ENCODE data around the gene PTS.
"Not testable (repeated sequence)": the region's sequence is repeated elsewhere in the genome, so short reads cannot be mapped to it uniquely, and the experiment has no call there.

PTS gene

DNA sequence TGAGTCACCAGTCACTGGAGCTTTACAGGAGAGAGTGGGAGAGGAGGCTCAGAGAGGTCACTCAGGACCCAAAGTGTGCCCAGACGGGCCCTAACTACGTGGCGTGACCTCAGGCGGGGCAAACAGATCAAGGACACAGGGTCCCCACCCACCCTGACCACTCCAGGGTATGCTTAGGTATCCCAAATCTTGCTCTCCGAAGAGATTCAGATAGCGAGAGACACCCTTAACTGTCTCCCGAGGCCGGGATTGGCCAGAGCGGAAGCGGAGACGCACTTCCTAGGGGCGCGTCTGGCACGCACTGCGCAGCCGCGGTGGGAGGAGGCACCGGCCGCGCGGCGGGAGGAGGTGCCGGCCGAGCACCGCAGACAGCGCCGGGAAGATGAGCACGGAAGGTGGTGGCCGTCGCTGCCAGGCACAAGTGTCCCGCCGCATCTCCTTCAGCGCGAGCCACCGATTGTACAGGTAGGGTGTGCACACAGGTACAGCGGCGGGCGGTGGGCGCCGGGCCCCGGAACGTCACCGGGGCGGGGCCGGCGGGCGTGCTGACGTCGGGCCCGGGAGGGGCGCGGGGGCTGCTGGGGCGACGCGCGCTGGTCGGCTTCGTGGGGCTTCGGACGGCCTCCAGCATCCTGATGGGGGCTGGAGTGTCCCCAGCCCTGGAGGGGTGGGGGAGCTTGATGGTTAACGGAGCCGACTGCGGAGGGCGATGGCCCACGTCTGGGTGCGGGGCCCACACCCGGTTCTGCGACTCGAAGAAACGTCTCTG, at the start of gene PTS:
Gene PTS (plus strand): TSS at position 367 of the 769 bp plus-strand sequence. CDS start 16 bp downstream, at position 383.
- DNase-seq, result peak; percentile 15

DNA sequence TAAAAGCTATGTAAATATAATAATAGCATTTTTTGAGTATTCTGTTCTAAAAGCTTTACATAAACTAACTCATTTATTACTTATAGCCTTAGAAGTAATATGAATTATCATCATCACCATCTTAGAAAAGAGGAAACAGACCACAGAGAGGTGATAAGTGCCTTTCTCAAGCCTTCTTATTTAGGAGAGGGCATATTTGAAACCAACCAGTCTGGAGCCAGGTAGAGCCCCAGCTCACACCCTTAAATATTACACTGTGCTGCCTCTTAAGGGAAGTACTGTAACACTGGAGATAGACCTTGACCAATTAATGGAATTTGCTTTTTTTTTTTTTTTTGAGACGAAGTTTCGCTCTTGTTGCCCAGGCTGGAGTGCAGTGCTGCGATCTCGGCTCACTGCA, 48.6 kb upstream of the PTS start:
- DNase-seq, result no peak

DNA sequence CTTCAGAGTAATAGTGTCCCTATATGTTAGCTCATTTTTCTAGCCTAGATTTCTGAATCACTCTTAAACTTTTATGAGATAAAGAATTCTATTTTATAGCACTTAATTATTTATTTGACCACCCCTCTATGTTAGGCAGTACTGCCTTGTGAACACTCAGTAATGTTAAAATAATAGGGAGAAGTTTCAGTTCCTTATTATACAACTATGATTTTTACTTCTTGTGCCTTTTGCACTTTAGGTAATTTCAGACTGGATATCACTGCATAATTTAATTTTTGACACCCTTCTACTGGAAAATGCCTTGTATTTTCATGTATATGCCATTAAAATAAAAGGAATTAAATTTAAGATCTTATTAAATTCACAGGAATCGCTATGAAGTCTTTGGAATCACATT, 47.8 kb upstream of the PTS start:
- no peak for DNase-seq

DNA sequence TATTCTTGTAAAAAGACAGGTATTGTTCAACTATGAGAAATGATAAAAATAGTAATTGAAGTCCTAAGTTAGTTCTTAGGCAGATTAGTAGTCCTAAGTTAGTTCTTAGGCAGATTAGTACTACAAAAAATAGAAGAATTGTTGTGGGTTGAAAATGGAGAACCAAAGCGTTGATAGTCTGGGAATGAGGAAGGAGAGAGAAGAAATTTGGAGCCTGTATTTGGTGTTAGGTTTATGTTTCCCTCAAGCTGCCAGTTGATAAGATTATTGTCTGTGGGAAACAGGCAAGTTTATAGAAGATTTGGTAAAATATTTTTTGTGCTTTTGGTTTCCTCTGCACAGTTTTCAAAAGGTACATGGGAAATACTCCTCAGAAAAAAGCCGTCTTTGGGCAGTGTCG, 47.3 kb upstream of the PTS start:
- no peak for DNase-seq

DNA sequence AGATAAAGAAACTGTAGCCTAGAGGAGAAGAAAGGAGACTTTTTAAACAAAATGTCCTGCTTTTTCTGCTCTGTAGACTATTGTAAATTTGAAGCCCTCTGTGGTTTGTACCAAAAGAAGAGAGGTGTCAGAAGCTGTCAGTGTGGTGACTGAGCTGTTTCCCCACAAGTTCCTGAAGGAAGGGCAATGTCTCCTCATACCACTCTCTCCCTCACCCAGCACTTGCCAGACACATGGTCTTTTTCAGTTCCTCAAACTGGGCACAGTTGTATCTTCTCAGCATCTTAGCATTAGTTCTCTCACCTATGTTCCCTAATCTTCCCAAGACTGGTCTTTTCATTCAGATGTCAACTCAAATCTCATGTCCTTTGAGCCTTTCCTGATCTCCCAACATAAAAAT, 46.6 kb upstream of the PTS start:
- DNase-seq, result no peak

DNA sequence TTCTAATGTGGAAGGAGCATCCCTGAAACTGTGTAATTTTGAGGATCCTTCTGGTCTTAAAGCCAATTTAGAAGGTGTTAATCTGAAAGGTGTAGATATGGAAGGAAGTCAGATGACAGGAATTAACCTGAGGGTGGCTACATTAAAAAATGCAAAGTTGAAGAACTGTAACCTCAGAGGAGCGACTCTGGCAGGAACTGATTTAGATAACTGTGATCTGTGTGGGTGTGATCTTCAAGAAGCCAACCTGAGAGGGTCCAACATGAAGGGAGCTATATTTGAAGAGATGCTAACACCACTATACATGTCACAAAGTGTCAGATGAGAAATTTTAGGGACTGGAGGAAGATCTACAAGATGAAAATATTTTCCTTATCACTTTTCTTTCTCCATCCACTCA, 43.4 kb upstream of the PTS start:
- no peak for DNase-seq

DNA sequence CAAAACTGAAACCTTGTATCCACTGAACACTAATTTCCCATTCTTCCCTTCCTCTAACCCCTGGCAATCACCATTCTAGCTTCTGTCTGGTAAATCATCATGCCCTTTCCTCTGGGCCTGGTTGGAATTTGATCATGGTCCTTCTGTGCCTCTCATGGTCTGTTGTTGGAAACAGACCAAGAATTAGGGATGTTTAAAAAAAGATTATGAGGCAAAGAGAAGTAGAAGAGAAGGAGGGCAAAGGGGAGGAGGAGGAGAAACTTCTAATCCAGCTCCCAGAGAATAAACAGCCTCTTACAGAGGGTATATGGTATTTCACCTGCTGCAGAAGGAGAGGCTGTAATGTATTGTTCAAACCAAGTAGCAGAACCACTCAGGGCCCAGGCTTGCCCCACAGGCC, 40.3 kb upstream of the PTS start:
- DNase-seq, result no peak

DNA sequence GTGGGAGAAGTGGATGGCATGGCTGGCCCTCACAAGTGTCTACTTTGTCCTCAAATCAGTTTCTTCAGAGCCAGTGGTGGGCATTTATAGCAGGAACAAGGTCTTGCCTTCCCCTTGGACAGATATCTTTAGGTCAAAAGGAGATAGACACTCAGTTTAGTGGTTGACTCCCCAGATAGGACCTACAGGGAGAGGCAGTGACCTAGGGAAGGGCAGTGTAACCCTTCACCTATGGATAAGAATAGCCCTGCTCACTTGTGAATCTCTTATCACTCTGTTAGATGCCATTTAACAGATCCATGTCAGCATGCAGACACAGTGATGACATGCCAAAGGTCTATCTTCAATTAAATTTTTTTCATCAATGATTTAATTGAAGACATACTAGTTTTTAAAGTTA, 39.9 kb upstream of the PTS start:
- DNase-seq, result no peak

DNA sequence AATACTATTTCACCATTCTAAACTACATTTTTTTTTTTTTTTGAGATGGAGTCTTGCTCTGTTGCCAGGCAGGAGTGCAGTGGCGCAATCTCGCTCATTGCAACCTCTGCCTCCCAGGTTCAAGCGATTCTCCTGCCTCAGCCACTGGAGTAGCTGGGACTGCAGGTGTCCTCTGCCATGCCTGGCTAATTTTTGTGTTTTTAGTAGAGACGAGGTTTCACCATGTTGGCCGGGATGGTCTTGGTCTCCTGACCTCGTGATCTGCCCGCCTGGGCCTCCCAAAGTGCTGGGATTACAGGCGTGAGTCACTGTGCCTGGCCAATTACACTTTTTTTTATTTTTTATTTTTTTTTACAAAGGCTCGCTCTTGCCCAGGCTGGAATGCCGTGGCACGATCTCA, 31.1 kb upstream of the PTS start:
- DNase-seq, result not testable (repeated sequence)

DNA sequence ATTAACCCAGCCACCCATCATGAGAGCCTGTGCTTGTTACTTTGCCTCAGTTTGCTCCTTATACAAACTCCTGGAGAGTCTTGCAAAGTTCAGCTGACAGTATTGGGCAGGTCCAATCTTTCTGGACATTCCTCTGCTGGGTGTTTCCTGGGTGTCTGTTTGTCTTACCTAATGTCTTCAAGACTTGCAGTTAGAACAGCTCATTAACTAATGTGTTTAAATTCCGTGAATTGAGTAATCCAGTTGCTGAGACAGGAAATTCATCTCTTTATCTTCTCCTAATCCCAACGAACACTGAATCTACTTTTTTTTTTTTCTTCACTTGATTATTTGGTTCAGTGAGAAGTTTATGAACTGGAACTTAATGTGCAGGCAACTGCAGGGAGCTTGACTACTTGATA, 30.3 kb upstream of the PTS start:
- no peak for DNase-seq

DNA sequence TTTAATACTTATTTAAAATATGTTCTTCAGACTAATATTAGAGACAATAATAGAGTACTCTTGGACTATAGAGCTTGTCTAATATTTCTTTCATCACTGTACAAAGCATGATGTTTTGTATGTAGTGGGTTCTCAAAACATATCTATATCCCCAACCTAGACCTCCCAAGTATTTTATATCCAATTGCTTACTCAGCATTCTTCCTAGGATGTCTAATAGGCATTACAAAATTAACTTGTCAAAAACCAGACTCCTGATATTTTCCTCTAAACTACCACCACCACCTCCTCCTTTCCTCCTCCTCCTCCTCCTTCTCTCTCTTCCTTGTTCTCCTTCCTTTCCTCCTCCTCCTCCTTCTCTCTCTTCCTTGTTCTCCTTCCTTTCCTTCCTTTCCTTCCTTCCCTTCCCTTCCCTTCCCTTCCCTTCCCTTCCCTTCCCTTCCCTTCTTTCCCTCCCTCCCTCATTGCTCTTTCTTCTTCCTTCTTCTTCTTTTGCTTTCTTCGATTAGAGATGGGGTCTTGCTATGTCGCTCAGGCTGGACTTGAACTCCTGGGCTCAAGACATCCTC, 29.6 kb upstream of the PTS start:
- DNase-seq, result no peak

DNA sequence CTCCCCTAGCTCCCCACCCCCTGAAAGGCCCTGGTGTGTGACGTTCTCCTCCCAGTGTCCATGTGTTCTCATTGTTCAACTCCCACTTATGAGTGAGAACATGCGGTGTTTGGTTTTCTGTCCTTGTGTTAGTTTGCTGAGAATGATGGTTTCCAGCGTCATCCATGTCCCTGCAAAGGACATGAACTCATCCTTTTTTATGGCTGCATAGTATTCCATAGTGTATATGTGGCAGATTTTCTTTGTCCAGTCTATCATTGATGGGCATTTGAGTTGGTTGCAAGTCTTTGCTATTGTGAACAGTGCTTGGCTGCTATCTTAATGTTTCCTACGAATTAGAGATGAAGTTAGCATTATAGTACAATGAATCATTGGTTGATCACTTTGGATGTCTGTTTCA, 27.1 kb upstream of the PTS start:
- DNase-seq, result not testable (repeated sequence)

DNA sequence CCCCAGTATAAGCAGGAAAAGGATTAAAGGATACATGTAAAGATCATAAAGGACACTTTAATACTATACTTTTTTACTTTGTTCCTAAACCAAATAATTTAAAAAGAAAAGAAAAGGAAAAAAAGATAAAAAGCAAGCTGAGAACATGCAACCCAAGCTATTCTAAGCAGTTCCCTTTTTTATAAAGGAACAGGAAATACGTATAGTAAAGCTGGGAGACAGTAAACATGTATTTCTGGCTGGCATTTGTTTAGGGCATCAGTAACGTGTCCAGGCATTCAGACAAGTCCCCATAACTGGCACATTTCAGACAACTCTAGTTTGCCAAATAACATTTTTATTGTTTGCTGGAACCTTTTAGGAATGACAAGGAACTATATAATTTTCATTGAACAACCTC, 26.0 kb upstream of the PTS start:
- DNase-seq, result no peak

DNA sequence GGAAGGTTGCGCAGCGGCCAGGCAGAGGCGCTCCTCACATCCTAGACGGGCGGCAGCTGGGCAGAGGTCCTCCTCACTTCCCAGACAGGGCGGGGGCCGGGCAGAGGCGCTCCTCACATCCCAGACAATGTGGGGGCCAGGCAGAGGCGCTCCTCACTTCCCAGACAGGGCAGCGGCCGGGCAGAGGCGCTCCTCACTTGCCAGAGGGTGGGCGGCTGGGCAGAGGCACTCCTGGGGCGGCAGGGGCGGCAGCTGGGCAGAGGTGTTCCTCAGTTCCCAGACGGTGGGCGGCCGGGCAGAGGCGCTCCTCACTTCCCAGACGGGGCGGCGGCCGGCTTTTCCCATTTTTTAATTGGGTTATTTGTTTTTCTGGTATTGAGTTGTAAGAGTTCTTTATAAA, 20.2 kb upstream of the PTS start:
- no peak for DNase-seq

DNA sequence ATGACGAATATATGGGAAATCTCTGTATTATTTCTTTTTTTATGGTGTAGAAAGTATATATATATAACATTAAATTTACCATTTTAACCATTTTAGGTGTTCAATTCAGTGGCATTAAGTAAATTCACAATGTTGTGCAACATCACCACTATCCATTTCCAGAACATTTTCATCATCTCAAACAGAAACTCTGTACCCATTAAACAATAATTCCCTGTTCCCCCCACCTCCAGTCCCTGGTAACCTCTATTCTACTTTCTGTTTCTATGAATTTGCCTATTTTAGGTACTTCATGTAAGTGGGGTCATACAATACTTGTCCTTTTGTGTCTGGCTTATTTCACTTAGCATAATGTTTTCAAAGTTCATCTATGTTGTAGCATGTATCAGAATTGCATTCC, 15.3 kb upstream of the PTS start:
- no peak for DNase-seq

DNA sequence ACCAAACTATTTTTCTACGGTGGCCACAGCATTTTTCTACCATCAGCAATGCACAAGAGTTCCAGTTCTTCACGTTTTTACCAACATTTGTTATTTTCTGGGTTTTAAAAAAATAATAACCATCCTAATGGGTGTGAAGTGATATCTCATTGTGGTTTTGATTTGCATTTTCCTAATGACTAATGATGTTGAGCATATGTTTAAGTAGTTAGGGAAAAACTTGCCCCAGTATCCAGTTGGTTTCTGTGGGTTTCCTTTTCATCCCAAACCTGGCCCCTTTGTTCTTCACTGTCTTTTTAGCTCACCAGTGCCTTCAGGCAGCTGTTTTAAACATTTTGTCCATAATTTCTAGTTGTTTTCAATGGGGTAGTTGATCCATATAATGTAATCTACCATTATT, 14.7 kb upstream of the PTS start:
- DNase-seq, result no peak

DNA sequence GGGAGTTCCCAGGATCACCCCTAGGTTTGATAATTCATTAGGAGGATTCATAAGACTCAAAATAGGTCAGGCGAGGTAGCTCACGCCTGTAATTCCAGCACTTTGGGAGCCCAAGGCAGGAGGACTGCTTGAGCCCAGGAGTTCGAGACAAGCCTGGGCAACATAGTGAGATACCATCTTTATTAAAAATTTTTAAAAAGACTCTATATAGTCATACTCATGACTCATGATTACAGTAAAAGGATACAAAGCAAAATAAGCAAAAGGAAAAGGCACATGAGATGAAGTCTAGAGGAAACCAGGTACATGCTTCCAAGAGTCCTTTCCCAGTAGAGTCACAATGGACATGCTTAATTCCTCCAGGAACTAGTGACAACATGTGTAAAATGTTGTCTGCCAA, 13.9 kb upstream of the PTS start:
- no peak for DNase-seq

DNA sequence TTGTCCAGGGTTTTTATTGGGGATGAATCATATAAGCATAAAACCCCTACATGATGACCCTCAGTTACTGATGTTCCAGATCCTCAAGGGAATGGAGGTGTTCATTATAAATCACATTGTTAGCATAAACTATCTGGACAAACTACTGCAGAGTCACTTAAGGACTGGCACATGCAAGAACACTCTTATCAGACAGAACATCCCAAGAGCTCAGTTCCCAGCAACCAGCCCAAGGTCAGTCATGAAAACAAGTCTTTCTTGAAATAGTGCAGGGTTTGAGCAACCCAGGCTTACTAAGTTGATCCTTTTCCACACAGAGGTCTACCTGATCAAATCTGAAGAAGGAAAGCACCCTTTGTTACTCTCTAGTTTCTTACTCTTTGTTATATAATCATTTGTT, 13.5 kb upstream of the PTS start:
- no peak for DNase-seq

DNA sequence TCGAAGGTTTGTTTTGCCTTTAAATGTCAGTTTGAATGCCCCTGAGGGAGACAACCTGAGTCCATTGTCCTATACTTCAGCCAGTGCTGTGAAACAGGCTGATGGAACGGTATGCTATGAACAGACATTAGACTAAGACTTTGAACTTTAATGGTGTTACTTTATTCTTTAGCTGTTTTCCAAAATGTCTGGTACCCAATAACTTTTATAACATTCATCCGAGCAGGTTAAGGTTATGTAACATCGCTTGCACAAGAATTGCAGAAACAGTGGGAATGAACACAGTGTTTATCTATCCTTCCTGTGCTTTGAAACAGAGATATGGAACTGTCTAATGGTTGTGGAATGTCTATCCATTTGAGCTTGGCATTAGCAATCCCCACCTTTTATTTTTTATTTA, 12.5 kb upstream of the PTS start:
- DNase-seq, result no peak

DNA sequence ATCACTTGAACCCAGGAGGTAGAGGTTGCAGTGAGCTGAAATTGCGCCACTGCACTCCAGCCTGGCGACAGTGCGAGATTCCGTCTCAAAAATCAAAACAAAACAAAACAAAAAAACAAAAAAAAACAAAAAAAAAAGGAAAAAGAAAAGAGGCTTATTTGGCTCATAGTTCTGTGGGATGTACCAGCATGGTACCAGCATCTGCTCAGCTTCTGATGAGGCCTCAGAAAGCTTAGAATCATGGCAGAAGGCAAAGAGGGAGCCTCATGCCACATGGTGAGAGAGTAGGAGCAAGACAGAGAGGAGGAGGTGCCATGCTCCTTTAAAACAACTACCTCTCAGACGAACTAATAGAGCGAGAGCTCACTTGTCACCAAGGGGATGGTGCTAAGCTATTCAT, 10.6 kb upstream of the PTS start:
- DNase-seq, result no peak

DNA sequence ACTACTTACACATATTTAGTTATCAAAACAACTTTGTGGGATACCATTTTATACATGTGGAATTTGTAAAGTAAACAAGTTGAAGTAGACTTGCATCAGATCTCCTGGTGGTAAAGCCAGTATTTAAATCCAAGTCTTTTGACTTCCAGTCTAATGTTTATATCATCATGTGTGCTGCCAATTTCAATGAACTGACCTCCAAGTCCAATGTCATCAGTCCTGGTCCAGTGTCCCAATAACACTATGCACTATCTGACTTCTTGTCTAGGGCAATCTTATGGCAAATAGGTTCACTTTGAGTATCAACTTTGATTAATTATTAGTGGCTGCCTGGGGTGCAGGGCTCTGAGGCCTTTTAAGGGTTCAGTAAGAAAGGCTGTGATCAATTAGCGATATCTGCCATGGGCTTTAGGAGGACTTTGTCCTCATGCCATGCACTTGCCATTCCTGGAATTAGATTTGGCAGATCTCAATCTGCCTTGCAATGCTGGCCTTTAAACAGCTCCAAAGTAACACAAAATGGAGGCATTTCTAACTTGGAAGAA, 9.6 kb upstream of the PTS start:
- DNase-seq, result no peak

DNA sequence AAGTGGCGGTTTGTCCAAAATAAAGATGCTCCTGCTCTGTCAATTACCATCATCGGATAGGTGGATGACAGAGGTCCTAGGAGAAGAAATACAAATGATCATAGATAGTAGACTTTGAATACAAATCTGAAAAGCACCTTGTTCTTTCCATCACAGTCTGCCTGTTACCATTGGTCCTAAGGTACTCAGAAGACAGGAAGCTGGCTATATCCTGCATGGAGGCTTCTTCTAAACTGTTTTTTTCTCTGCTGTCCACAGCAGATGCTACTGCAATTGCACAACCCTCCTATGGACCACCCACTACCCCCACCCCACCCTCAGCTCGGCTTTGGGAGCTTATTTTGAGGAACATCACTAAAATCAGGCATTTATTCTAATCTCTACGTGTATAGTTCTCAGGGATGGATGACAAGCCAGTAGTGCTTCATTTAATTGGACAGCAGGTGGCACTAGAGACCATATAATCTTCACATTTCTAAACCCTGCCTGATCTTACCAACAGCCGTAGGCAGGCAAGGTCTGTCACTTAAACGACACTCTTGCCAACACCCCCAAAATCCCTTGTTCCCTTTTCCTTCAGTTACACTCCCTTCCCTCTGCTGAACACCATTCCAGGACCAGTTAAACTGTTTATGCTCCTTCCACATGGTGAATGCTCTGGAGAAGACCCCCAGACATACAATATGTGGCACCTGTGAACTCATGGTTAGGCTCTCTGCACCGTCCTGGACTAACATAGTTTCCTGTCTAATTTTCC, 6.6 kb upstream of the PTS start:
- peak; percentile 3 for DNase-seq

DNA sequence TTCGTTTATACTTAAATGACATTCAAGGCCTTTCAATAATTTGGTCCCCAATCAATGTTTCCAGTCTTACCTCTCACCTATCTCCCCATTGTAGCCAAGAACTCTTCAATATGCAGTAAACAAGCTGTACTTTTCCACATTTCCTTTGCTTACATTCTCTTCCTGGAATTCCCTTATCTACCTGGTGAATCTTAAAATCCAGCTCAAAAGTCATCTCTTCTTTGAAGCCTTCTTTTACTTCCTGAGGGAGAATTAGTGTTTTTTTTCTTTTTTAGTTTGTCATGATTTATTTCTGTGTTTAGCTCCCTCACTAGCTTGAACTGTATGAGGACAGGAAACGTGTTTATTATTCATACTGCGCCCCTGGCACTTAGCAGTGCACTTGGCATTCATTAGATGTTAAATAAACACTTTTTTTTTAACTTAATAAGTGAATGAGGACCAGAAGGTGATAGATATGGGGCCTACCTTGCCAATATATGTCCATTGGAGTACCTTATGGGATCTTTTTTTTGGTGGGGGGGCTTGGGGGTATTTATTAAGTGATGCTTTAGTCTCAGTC, 4.9 kb upstream of the PTS start:
- no peak for DNase-seq

DNA sequence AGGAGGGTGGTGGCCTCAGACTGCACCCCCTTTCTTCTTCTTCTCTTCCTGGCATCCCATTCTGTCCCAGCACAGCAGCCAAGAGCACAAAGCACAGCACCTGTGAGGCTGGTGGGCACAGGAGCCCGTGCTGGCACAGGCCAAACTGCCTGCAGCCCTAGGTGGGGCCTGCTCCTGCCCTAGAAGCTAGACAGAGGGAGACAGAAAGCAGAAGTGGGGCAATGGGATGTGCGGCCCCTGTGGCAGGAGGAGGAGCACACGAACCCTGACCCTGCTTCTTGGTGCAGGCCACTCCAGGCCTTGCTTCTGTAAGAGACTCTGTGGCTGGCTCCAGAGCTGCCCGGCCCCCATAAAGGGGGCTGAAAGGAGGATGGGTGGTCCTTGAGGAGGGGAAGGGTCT, 3.9 kb upstream of the PTS start:
- DNase-seq, result no peak

Data from NCI-H524 treated with DMSO at 0.1 percent for 48 hours (cell line).